ENCODE measurements around the gene LRP6.
A peak's percentile ranks its signal among the peaks of the same experiment; 100 is the strongest.

Gene LRP6

GRCh38 chr12:12214635-12215131 lies 52.2 kb downstream of the LRP6 start:
- peak; percentile 11 to 36 (median 23) for DNase-seq

DNA sequence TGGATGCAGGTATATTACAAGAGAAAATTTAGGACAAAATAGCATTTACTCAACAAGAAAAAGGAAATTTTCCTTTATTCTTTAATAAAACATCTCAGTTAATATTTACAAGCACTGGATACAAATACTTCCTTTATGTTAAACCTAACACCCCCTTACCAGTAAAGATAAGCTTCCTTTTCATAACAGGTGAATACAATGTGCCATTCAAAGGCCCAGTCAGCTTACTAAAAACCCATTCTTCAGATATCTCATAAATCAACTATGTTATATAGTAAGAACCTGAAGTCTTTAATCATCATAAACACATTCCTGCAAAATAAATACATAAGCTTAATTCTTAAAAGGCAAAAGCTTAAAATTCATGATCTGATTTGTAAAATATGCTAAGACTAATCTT lies 52.6 kb downstream of the LRP6 start:
- no peak for DNase-seq

DNA sequence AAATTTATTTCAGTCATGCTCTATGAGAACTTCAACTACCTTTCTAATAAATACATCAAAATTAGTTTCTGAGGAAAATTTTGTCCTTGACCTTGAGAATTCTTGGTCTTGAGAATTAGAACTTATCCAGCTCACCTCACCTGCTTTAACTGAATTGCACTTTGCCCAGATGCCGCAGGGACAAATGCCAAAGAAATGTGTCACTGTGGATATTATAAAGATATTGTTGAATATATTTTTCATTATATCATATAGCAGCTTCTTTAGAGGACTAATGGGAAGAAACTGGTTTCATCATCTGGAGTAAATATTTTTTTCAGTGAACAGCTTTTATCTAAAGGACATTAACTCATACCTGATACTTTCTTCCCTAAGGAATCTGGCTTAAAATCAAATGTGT lies 54.1 kb downstream of the LRP6 start:
- DNase-seq, result no peak

- no peak for DNase-seq
Measured at GRCh38 chr12:12210983-12211382, 55.9 kb downstream of the LRP6 start.

- no peak for DNase-seq
Measured at GRCh38 chr12:12210416-12210815, 56.4 kb downstream of the LRP6 start.

DNA sequence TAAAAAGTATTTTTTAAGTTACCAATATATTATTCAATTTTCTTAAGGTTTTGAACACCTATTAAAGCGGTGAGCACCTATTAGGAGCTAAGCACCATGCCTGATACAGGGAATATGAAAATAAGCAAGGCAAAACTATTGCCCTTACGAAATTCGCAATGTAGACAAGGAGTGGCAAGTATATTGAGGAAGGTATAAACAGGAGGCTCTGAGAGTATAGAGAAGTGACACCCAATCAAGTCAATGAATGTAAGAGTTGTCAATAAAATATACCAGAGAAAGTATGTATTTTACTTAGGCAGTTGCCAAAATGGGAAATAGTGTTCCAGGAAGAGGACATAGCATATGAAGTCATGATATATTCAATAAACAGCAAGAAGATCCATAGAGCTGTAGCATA lies 57.2 kb downstream of the LRP6 start:
- no peak for DNase-seq

- DNase-seq, result no peak
Measured at GRCh38 chr12:12209043-12209442, 57.8 kb downstream of the LRP6 start.

GRCh38 chr12:12207746-12208145 lies 59.1 kb downstream of the LRP6 start:
- DNase-seq, result no peak

GRCh38 chr12:12206776-12207388 lies 60.0 kb downstream of the LRP6 start:
- DNase-seq, result no peak

DNA sequence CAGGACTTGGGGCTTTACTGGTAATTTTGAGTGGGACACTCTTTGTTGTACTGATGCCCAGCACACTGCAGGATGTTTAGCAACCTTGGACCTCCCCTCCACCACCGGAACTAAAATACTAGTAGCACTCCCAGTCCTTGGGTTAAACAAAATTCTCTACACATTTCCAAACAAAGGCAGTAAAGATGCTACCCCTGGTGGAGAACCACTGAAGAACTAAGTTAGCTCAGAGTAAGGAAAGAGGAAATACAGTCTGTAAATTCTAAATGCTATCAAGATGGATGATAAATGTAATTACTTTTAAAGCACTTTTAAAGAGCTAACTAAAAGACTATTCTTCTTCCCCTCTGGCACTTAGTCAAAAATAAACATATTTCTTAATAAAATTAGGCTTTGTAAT lies 64.1 kb downstream of the LRP6 start:
- no peak for DNase-seq

GRCh38 chr12:12202105-12202504 lies 64.7 kb downstream of the LRP6 start:
- no peak for DNase-seq

- no peak for DNase-seq
Measured at GRCh38 chr12:12201274-12201758, 65.5 kb downstream of the LRP6 start.

- DNase-seq, result no peak
Measured at GRCh38 chr12:12200363-12200762, 66.5 kb downstream of the LRP6 start.

- no peak for DNase-seq
Measured at GRCh38 chr12:12198124-12198523, 68.7 kb downstream of the LRP6 start.

DNA sequence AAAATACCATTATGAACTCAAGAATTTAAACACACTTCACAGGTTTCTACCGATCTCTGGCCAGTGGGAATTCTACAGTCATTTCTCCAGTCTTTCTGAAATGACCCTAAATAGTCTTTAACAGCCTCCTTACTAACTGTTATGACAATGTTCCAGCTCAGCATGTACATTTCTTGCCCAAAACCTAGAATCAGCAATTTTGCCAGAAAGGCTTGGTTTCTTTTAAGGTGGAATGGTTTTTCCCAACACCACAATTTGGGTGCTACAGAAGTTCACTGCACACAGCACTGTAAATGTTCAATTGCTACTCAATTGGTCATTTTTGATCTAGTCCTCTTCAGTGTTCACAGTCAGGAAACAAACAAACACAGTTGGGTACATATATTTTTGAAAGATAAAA lies 69.7 kb downstream of the LRP6 start:
- DNase-seq, result no peak

DNA sequence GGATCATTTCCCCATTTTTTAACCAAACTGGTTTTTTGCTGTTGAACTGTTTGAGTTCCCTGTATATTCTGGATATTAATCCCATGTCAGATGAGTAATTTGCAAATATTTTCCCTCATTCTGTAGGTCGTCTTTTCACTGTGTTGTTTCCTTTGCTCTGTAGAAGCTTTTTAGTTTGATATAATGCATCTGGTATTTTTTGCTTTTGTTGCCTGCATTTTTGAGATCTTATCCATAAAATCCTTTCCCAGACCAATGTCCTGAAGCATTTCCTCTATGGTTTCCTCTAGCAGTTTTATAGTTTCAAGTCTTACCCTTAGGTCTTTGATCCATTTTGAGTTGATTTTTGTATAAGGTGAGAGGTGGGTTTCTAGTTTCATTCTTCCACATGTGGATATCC lies 71.3 kb downstream of the LRP6 start:
- no peak for DNase-seq

DNA sequence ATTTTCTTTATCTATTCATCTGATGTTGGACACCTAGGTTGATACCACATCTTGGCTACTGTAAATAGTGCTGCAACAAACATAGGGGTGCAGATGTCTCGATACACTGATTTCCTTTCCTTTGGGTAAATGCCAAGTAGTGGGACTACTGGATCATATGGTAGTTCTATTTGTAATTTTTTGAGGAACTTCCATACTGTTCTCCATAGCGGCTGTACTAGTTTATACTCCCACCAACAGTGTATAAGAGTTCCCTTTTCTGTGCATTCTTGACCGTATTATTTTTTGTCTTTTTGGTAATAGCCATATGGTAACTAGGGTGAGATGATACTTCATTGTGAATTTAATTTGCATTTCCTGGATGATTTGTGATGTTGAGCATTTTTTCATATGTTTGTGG lies 71.8 kb downstream of the LRP6 start:
- DNase-seq, result peak in 3 of 4 experiments; percentile 4 to 70 (median 50)

GRCh38 chr12:12194206-12194605 lies 72.6 kb downstream of the LRP6 start:
- no peak for DNase-seq

GRCh38 chr12:12191008-12191407 lies 75.8 kb downstream of the LRP6 start:
- DNase-seq, result no peak

DNA sequence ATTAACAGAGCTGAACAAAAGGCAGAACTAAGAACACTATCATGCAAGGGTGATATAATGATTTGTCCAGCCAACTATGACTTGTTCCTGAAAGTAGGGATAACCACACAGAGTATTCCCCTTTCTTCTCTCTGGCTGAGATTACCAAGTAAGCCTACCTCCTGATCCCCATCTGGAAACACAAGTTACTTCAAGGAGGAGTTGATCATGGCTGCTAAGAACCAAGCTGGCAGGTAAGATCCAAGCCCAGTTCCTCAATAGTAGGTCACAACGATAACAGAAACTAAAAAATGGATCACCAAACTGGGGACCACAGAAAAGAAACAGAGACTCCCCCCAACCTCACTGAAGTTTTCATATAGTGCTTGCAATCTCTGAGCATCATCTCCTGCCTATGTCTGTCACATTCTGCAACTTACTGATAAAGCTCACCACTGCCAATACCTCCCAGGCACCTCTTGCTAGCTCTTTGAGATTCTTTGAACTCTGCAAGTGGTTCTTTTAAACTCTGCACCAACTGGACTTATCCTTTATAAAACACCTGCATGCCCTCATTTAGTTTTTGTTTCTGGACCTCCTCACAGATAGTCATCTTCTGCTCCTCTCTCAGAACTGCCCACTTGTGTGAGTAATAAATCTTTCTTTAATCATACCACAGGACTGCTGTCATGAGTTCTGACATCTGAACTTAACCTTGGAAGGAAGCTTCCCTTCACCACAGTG lies 76.6 kb downstream of the LRP6 start:
- peak in 2 of 4 experiments; percentile 6 to 33 for DNase-seq

DNA sequence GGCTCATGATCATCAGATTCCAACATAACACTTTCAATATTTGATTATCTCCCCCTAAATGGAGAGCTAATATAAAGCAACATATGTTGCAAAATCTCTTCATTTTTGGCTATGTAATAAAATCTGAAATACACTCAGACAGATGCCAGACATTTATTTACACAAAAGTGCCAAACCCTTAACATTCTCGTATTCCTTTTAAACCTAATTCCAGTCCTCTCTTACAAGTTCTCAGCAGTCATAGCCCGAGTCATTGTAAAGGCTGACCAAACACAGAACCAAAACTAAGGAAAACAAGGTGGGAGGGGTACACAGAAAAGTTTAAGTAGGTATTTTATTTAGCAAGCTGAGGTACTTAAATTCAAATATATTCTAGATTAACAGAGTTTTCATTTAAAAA lies 81.4 kb downstream of the LRP6 start:
- DNase-seq, result no peak

- no peak for DNase-seq
Measured at GRCh38 chr12:12182703-12183365, 84.0 kb downstream of the LRP6 start.

- DNase-seq, result no peak
Measured at GRCh38 chr12:12181511-12181910, 85.3 kb downstream of the LRP6 start.

DNA sequence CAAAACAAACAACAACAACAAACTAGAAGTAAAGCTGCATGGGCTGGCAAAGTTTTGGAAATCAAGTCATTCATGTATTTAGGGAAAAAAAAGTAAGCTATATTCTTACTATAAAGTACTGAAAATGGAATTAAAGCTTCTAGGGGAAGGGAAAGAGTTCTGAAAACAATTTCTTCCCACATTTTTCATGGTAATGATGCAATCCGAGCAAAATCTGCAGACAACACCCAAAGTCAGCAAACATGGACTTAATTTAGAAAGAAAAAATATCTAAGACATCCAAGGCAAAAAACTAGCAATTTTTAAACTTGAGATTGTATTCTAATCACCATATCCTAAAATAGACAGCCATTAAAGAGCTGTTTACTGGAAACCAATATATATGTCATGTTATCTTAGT lies 86.3 kb downstream of the LRP6 start:
- no peak for DNase-seq

Data from suppressor macrophage (primary cell).